NCI-H524 (cell line): ENCODE data around the gene CAMTA1.

Source experiments
- DNase-seq, 2 experiments: peaks; one replicate each; lab custom pipeline; 2025; lab: John Stamatoyannopoulos, UW

Gene CAMTA1

GRCh38 chr1:7616076-7616832 is 831.0 kb downstream of the CAMTA1 start:
- no peak for DNase-seq

GRCh38 chr1:7616953-7617352 is 831.7 kb downstream of the CAMTA1 start:
- DNase-seq = no peak

- DNase-seq = no peak
Measured at GRCh38 chr1:7617826-7618225, 832.6 kb downstream of the CAMTA1 start.

GRCh38 chr1:7620196-7620595 is 834.9 kb downstream of the CAMTA1 start:
- DNase-seq = no peak

- no peak for DNase-seq
Measured at GRCh38 chr1:7621334-7622219, 836.3 kb downstream of the CAMTA1 start.

- no peak for DNase-seq
Measured at GRCh38 chr1:7623842-7624241, 838.6 kb downstream of the CAMTA1 start.

GRCh38 chr1:7624791-7625355 is 839.6 kb downstream of the CAMTA1 start:
- DNase-seq = no peak

- DNase-seq = no peak
Measured at GRCh38 chr1:7625401-7625800, 840.1 kb downstream of the CAMTA1 start.

- no peak for DNase-seq
Measured at GRCh38 chr1:7628273-7628672, 843.0 kb downstream of the CAMTA1 start.

GRCh38 chr1:7629011-7629410 is 843.8 kb downstream of the CAMTA1 start:
- no peak for DNase-seq

GRCh38 chr1:7629465-7630195 is 844.4 kb downstream of the CAMTA1 start:
- no peak for DNase-seq

- DNase-seq = peak in 1 of 2 experiments; percentile 23
Measured at GRCh38 chr1:7630378-7630777, 845.1 kb downstream of the CAMTA1 start.

GRCh38 chr1:7632176-7632575 is 846.9 kb downstream of the CAMTA1 start:
- no peak for DNase-seq

- DNase-seq = no peak
Measured at GRCh38 chr1:7632681-7633080, 847.4 kb downstream of the CAMTA1 start.

GRCh38 chr1:7633506-7634245 is 848.4 kb downstream of the CAMTA1 start:
- no peak for DNase-seq

GRCh38 chr1:7634546-7635240 is 849.4 kb downstream of the CAMTA1 start:
- DNase-seq = no peak

- DNase-seq = no peak
Measured at GRCh38 chr1:7636795-7637526, 851.7 kb downstream of the CAMTA1 start.

- no peak for DNase-seq
Measured at GRCh38 chr1:7638078-7638477, 852.8 kb downstream of the CAMTA1 start.

- no peak for DNase-seq
Measured at GRCh38 chr1:7639435-7640131, 854.3 kb downstream of the CAMTA1 start.
